ENCODE results near the gene UVRAG. TPM values are rescaled to one million over a fixed set of nuclear protein-coding genes. Genes with fewer than 3 reads are reported as not detected.

The UVRAG gene
- total RNA-seq, 1 experiment from 2014 or later: 13.0 TPM

DNA sequence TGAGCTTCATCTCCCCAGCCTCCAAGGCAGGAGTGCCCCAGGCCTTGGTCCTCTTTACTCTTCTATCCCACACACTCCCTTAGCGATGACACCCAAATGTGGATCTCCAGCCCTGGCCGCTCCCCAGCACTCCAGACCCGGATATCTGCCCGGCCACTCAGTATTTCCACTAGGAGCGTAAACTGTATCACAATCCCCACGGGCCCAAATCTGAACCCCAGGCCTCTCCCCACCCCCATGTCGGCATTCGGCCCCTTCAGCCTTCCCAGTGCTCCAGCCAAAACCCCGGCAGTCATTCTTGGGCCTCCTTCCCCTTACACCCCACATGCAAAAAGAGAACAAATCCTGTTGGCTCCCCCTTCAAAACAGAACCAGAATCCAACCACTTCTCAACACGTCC is 370.5 kb downstream of the UVRAG start:
- H3F3A ChIP-seq (ENCODE audit: low read length, unreplicated experiment): no peaks in the 10 kb centered on the region
- H3K79me2 ChIP-seq (ENCODE audit: low read length): no peaks in the 10 kb centered on the region
- intact Hi-C loops (cut with micrococcal nuclease): no loop called here
- no peaks in the 10 kb centered on the region for H3K36me3 ChIP-seq (ENCODE audit: low read depth, low read length)
- H3K9me2 ChIP-seq (replicated peaks; ENCODE audit: low read length): no peaks in the 10 kb centered on the region
- H3K27ac ChIP-seq (ENCODE audit: low read length): no peak overlapping the region
- TF ChIP-seq EZH2phosphoT487 (IDR thresholded peaks at IDR 0.05; ENCODE audit: borderline replicate concordance, low read length): no peak
- no peak for TF ChIP-seq EZH2 (IDR thresholded peaks at IDR 0.05; ENCODE audit: low read length, unreplicated experiment)
- TF ChIP-seq CTCF (conservative IDR thresholded peaks at IDR 0.05; ENCODE audit: low read depth, low read length): no peak
- ChIA-PET POLR2A (ENCODE audit: unreplicated experiment) (no interaction called here), CTCF (interaction anchor here (0.9 kb wide), 1 partner anchor 22 kb away, joined by 3 read pairs; no protein-coding TSS in a partner anchor)
- no peaks in the 10 kb centered on the region for H3K27me3 ChIP-seq (ENCODE audit: low read length)
- H3K9ac ChIP-seq (ENCODE audit: low read length): no peak overlapping the region
- ATAC-seq (no peak), DNase-seq (no peak)
- H3K4me3 ChIP-seq (ENCODE audit: low read length): no peak overlapping the region
- no peak overlapping the region for H2AFZ ChIP-seq (ENCODE audit: low read length)
- H3K4me2 ChIP-seq (ENCODE audit: low read length): no peak overlapping the region
- H3K4me1 ChIP-seq (ENCODE audit: insufficient read depth, low read length): no peaks in the 10 kb centered on the region
- H3K9me3 ChIP-seq (ENCODE audit: low read length): no peaks in the 10 kb centered on the region
- no peaks in the 10 kb centered on the region for H4K20me1 ChIP-seq (ENCODE audit: low read length)
- no TSS peak for BruUV-seq (replicated peaks)

- Histone ChIP-seq H4K20me1 (ENCODE audit: low read length) (no peaks in the 10 kb centered on the region), H3K4me2 (ENCODE audit: low read length) (no peak overlapping the region), H3K4me1 (ENCODE audit: insufficient read depth, low read length) (no peaks in the 10 kb centered on the region), H3F3A (ENCODE audit: low read length, unreplicated experiment) (no peaks in the 10 kb centered on the region), H3K27ac (ENCODE audit: low read length) (no peak overlapping the region), H3K36me3 (ENCODE audit: low read depth, low read length) (no peaks in the 10 kb centered on the region), H3K9me3 (ENCODE audit: low read length) (no peaks in the 10 kb centered on the region), H2AFZ (ENCODE audit: low read length) (no peak overlapping the region), H3K9ac (ENCODE audit: low read length) (no peak overlapping the region), H3K79me2 (ENCODE audit: low read length) (no peaks in the 10 kb centered on the region), H3K9me2 (replicated peaks; ENCODE audit: low read length) (no peaks in the 10 kb centered on the region), H3K4me3 (ENCODE audit: low read length) (no peak overlapping the region), H3K27me3 (ENCODE audit: low read length) (no peaks in the 10 kb centered on the region)
- TF ChIP-seq EZH2 (IDR thresholded peaks at IDR 0.05; ENCODE audit: low read length, unreplicated experiment) (no peak), CTCF (conservative IDR thresholded peaks at IDR 0.05; ENCODE audit: low read depth, low read length) (no peak), EZH2phosphoT487 (IDR thresholded peaks at IDR 0.05; ENCODE audit: borderline replicate concordance, low read length) (no peak)
- no TSS peak for BruUV-seq (replicated peaks)
- intact Hi-C loops (cut with micrococcal nuclease): no loop called here
- DNase-seq: no peak
- ChIA-PET POLR2A (ENCODE audit: unreplicated experiment) (interaction anchor here (0.6 kb wide), 1 partner anchor 881 kb away, joined by 3 read pairs; no protein-coding TSS in a partner anchor), CTCF (interaction anchor here (0.9 kb wide), 1 partner anchor 21 kb away, joined by 3 read pairs; no protein-coding TSS in a partner anchor)
- no peak for ATAC-seq
Measured at GRCh38 chr11:76185931-76186401, 371.0 kb downstream of the UVRAG start.

DNA sequence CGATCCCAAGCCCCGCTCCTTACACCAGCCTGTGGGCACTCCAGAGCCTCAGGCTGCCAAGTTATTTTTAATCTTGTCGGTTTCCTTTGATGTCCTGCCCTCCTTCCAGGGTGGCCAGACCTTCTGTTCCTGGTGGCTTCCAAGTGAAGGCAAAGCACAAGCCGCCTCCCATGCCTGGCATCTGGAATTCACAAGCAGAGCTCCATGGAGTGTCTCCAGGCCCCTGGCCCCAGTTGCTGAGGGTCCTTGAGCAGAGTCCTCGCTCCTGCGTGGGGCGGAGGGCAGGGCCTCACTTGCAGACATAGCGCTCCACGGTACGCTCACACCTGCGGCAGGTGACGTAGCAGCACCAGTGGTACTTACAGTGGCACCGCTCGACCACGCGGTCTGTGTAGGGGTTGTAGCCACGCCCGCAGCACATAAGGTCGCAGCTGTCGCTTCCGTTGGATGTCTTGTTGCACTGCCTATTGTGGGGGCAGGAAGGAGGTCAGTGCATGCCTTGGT is 371.8 kb downstream of the UVRAG start:
- Histone ChIP-seq H3K27me3 (ENCODE audit: low read length) (no peaks in the 10 kb centered on the region), H3K9ac (ENCODE audit: low read length) (no peak overlapping the region), H3K27ac (ENCODE audit: low read length) (no peak overlapping the region), H3K79me2 (ENCODE audit: low read length) (no peaks in the 10 kb centered on the region), H3K4me2 (ENCODE audit: low read length) (no peak overlapping the region), H3K4me1 (ENCODE audit: insufficient read depth, low read length) (no peaks in the 10 kb centered on the region), H3K4me3 (ENCODE audit: low read length) (no peak overlapping the region), H4K20me1 (ENCODE audit: low read length) (no peaks in the 10 kb centered on the region), H3K9me2 (replicated peaks; ENCODE audit: low read length) (no peaks in the 10 kb centered on the region), H3K9me3 (ENCODE audit: low read length) (no peaks in the 10 kb centered on the region), H3F3A (ENCODE audit: low read length, unreplicated experiment) (no peaks in the 10 kb centered on the region), H3K36me3 (ENCODE audit: low read depth, low read length) (no peaks in the 10 kb centered on the region), H2AFZ (ENCODE audit: low read length) (no peak overlapping the region)
- DNase-seq (no peak), ATAC-seq (no peak)
- POLR2A ChIA-PET (ENCODE audit: unreplicated experiment): interaction anchor here (0.6 kb wide), 1 partner anchor 882 kb away, joined by 3 read pairs; no protein-coding TSS in a partner anchor
- BruUV-seq (replicated peaks): no TSS peak
- CTCF ChIA-PET: interaction anchor here (0.6 kb wide), 1 partner anchor 731 kb away, joined by 5 read pairs; no protein-coding TSS in a partner anchor
- intact Hi-C loops (cut with micrococcal nuclease): no loop called here
- no peak for TF ChIP-seq EZH2 (IDR thresholded peaks at IDR 0.05; ENCODE audit: low read length, unreplicated experiment)
- TF ChIP-seq EZH2phosphoT487 (IDR thresholded peaks at IDR 0.05; ENCODE audit: borderline replicate concordance, low read length): no peak
- no peak for TF ChIP-seq CTCF (conservative IDR thresholded peaks at IDR 0.05; ENCODE audit: low read depth, low read length)

All from PC-3 (cell line).